Naive thymus-derived CD4-positive, alpha-beta T cell (primary cell): ENCODE measurements around the gene MS4A1. TPM values are rescaled to one million over a fixed set of nuclear protein-coding genes. Genes with fewer than 3 reads are reported as not detected.

Experiments used
- ATAC-seq: fragments of 150-1000 bp; cut with Tn5 transposase; 2 replicates; pipeline ENCODE4 v1.10.0; 2021; ENCODE audit warnings: mild to moderate bottlenecking, moderate library complexity
- CTCF ChIA-PET: fragments of 350-600 bp; sonication (Branson Sonifier 250); formaldehyde crosslinking; loops from one replicate; lab custom pipeline; 2021; ENCODE audit warnings: antibody characterized with exemption; lab: Charles Lee
- POLR2A ChIA-PET: fragments of 350-600 bp; sonication (Branson Sonifier 250); formaldehyde crosslinking; loops from one replicate; lab custom pipeline; 2021; ENCODE audit warnings: antibody characterized with exemption, inconsistent platforms; lab: Charles Lee
- DNase-seq, 9 donors: peaks; one replicate each; pipeline versions ENCODE4 v3.0.0 to v3.0.0-alpha.2; 2020 to 2022; ENCODE audit warnings: mixed read lengths in 1 of 9
- H3K27ac ChIP-seq: one replicate; pipeline ENCODE4 v1.7.0; 2013; ENCODE audit warnings: mild to moderate bottlenecking, low read depth, low read length, moderate library complexity
- H3K27me3 ChIP-seq, 2 donors: one replicate each; pipeline ENCODE4 v1.7.0; 2013; ENCODE audit warnings: low read length in 2 of 2, mild to moderate bottlenecking in 2 of 2, moderate library complexity in 2 of 2; ENCODE audit not compliant: control insufficient read depth in 2 of 2, insufficient read depth in 2 of 2
- H3K36me3 ChIP-seq, 3 experiments: 1 replicate in 2 of 3; 2 replicates in 1 of 3; pipeline ENCODE4 v1.7.0; 2013; ENCODE audit warnings: low read length in 3 of 3, mild to moderate bottlenecking in 3 of 3, moderate library complexity in 1 of 3; ENCODE audit not compliant: insufficient read depth in 3 of 3, control insufficient read depth in 2 of 3
- H3K4me1 ChIP-seq, 2 donors: one replicate each; pipeline ENCODE4 v1.7.0; 2013; ENCODE audit warnings: low read length in 2 of 2, mild to moderate bottlenecking in 2 of 2, moderate library complexity in 1 of 2; ENCODE audit not compliant: control insufficient read depth in 2 of 2, insufficient read depth in 2 of 2
- H3K4me3 ChIP-seq: 2 replicates; pipeline ENCODE4 v1.7.0; 2013; ENCODE audit warnings: mild to moderate bottlenecking, low read length
- H3K9me3 ChIP-seq, 3 experiments: 1 replicate in 2 of 3; 2 replicates in 1 of 3; pipeline ENCODE4 v1.7.0; 2013; ENCODE audit warnings: low read length in 3 of 3; ENCODE audit not compliant: control insufficient read depth in 2 of 3
- H3K27ac Mint-ChIP-seq, 9 donors: one replicate each; pipeline ENCODE4 v1.8.0; 2020 to 2022; ENCODE audit warnings: mixed read lengths in 9 of 9, mild to moderate bottlenecking in 8 of 9, moderate library complexity in 5 of 9, inconsistent platforms in 2 of 9
- H3K27me3 Mint-ChIP-seq, 5 donors: one replicate each; pipeline ENCODE4 v1.8.0; 2021 to 2022; ENCODE audit warnings: mixed read lengths in 5 of 5, mild to moderate bottlenecking in 1 of 5
- H3K36me3 Mint-ChIP-seq, 5 donors: one replicate each; pipeline ENCODE4 v1.8.0; 2020 to 2022; ENCODE audit warnings: mixed read lengths in 5 of 5, mild to moderate bottlenecking in 3 of 5, inconsistent platforms in 1 of 5
- H3K4me1 Mint-ChIP-seq, 7 donors: one replicate each; pipeline ENCODE4 v1.8.0; 2020 to 2022; ENCODE audit warnings: mixed read lengths in 7 of 7, mild to moderate bottlenecking in 3 of 7, inconsistent platforms in 1 of 7
- H3K4me3 Mint-ChIP-seq, 10 donors: one replicate each; pipeline ENCODE4 v1.8.0; 2020 to 2022; ENCODE audit warnings: mild to moderate bottlenecking in 10 of 10, mixed read lengths in 10 of 10, moderate library complexity in 6 of 10, inconsistent platforms in 2 of 10
- H3K9me3 Mint-ChIP-seq, 11 donors: one replicate each; pipeline ENCODE4 v1.8.0; 2020 to 2022; ENCODE audit warnings: mixed read lengths in 11 of 11, mild to moderate bottlenecking in 4 of 11, inconsistent platforms in 1 of 11, moderate library complexity in 1 of 11
- intact Hi-C, 2 donors: fragments of 100-400 bp; cut with micrococcal nuclease; formaldehyde crosslinking; loops; one replicate each; pipeline ENCODE4 v1.15.1; 2023
- polyA plus RNA-seq, 2 donors: library from polyadenylated mRNA; unstranded; fragments of 300-500 nt; fragmentation: Illumina TruSeq; gene quantifications; one replicate each; pipeline ENCODE4 v1.2.3, GENCODE V29; 2021
- total RNA-seq, 6 experiments: library from RNA in 5 of 6; stranded (reverse) in 5 of 6; gene quantifications; 1 replicate in 5 of 6; 2 replicates in 1 of 6; pipeline ENCODE4 v1.2.3 and lab custom pipeline; 2021 to 2026

MS4A1 gene
- total and polyA plus RNA-seq, 7 experiments from 2014 or later: 0.92 to 22.1 (median 1.4) TPM; not detected in 1

DNA sequence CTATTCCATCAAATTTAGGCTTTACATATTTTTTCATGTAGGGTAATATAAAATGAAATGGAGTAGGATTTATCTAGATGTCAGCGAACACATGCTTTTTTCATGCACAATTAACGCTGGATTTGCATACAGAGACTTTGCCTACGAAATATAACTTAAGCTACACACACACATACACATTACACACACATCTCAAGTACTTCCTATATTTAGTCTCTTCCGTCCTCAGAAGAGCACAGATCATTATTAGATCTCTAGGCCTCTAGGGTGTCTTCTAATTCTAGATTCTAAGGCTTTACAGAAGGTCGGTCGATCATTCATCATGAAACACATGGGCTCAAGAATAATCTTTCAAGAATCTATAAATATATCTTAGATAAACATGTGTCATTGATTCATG is 55.7 kb downstream of the MS4A1 start:
- ChIA-PET POLR2A (no interaction called here), CTCF (no interaction called here)
- H3K27ac Mint-ChIP-seq: no peak overlapping the region
- no peak for ATAC-seq
- H3K27me3 ChIP-seq: peaks cover 0 to 3% of the 10 kb centered on the region in 2 donors
- intact Hi-C loops: no loop called here
- DNase-seq: no peak
- no peaks in the 10 kb centered on the region for H3K4me1 ChIP-seq
- peaks cover 0 to 1% (median 0%) of the 10 kb centered on the region in 7 donors for H3K4me1 Mint-ChIP-seq
- peaks cover 9 to 36% (median 20%) of the 10 kb centered on the region in 5 donors for H3K27me3 Mint-ChIP-seq
- H3K27ac ChIP-seq: no peak overlapping the region
- H3K4me3 ChIP-seq: no peak overlapping the region
- H3K9me3 Mint-ChIP-seq: peaks cover 0 to 26% (median 7%) of the 10 kb centered on the region in 11 donors
- H3K36me3 Mint-ChIP-seq: peaks cover 0 to 4% (median 0%) of the 10 kb centered on the region in 5 donors
- H3K9me3 ChIP-seq: no peaks in the 10 kb centered on the region
- H3K4me3 Mint-ChIP-seq: no peak overlapping the region
- no peaks in the 10 kb centered on the region for H3K36me3 ChIP-seq

DNA sequence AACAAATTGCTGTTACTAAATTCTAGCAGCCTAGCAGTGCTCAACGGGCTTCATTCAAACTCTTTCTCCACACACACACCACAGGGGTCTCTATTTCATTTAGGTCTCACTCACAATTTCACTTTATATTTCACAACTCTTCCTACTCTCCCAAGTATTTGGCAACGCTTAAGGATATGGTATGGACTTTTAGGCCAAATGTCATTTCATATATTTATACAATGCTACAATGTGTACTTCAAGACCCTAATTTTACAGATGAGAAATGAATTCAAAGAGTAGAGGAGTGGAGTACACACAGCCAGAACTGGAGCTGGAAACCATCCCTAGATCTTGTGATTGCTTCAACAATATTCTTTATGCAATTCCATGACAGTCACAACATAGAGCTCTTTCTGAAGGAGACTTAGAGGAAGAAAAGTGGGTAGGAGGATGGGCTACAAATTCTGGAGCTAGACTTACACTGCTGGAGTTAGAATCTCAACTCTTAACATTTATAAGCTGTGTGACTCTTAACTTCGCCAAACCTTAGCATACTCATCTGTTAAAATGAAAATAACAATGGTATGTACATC is 57.1 kb downstream of the MS4A1 start:
- Histone ChIP-seq H3K36me3 (no peaks in the 10 kb centered on the region), H3K4me3 (no peak overlapping the region), H3K4me1 (no peaks in the 10 kb centered on the region), H3K27me3 (peaks cover 0 to 3% of the 10 kb centered on the region in 2 donors), H3K27ac (no peak overlapping the region), H3K9me3 (no peaks in the 10 kb centered on the region)
- POLR2A ChIA-PET: no interaction called here
- CTCF ChIA-PET: no interaction called here
- ATAC-seq (no peak), DNase-seq (no peak)
- Mint-ChIP-seq H3K27ac (no peak overlapping the region), H3K4me1 (peaks cover 0 to 1% (median 0%) of the 10 kb centered on the region in 7 donors), H3K27me3 (peaks cover 2 to 25% (median 17%) of the 10 kb centered on the region in 5 donors), H3K36me3 (peaks cover 0 to 3% (median 0%) of the 10 kb centered on the region in 5 donors), H3K4me3 (no peak overlapping the region), H3K9me3 (peaks cover 0 to 23% (median 7%) of the 10 kb centered on the region in 11 donors)
- intact Hi-C loops: no loop called here

DNA sequence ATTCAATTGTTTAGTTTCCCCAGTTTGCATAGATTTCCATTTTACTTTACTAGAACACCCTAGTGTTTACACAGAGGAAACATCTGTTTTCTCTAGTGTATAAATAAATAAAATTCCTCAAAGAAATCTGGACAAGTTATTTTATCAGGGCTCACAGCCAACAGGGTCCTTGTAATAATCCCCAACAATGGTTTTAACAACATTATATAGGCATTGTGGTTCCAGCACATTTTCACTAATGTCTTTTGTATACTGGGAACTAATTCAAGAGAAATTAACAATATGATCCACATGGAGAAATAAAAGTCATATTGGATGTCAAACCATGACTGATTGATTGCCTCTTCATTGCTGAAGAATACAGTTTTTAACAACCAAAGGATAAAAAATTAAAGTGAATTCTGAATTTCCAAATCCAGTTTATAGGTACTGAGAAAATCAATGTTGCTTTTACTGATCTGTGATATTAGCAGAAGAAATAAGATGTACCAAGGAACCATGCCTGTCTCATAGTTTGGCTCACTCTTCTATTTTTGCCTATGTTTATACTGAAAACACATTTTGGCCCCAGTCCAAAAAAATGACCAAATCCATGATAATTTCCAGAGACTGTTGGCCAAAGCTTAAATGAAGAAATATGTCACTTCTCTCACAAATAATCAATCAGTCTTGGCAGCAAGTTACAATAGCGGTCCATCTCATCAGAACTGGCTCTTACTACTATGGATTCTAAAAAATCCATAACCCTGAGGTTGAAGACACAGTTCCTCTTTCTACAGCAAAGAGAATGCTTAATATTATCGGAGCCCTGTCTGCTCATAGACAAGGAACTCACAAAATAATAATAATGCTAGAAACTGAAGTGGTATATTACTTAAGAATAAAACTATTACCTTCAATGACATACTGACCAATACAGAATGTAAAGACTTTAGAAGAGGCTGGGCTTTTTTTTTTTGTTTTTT is 58.1 kb downstream of the MS4A1 start:
- CTCF ChIA-PET: no interaction called here
- no peaks in the 10 kb centered on the region for H3K4me1 ChIP-seq
- no peak for ATAC-seq
- Mint-ChIP-seq H3K4me3 (no peak overlapping the region), H3K9me3 (peaks cover 0 to 17% (median 5%) of the 10 kb centered on the region in 11 donors), H3K36me3 (no peaks in the 10 kb centered on the region), H3K27me3 (peaks cover 4 to 24% (median 22%) of the 10 kb centered on the region in 5 donors), H3K27ac (no peak overlapping the region), H3K4me1 (peaks cover 0 to 1% (median 0%) of the 10 kb centered on the region in 7 donors)
- H3K27me3 ChIP-seq: peaks cover 0 to 3% of the 10 kb centered on the region in 2 donors
- H3K27ac ChIP-seq: no peak overlapping the region
- H3K4me3 ChIP-seq: no peak overlapping the region
- no peak for DNase-seq
- POLR2A ChIA-PET: no interaction called here
- H3K36me3 ChIP-seq: no peaks in the 10 kb centered on the region
- intact Hi-C loops: no loop called here
- no peaks in the 10 kb centered on the region for H3K9me3 ChIP-seq

DNA sequence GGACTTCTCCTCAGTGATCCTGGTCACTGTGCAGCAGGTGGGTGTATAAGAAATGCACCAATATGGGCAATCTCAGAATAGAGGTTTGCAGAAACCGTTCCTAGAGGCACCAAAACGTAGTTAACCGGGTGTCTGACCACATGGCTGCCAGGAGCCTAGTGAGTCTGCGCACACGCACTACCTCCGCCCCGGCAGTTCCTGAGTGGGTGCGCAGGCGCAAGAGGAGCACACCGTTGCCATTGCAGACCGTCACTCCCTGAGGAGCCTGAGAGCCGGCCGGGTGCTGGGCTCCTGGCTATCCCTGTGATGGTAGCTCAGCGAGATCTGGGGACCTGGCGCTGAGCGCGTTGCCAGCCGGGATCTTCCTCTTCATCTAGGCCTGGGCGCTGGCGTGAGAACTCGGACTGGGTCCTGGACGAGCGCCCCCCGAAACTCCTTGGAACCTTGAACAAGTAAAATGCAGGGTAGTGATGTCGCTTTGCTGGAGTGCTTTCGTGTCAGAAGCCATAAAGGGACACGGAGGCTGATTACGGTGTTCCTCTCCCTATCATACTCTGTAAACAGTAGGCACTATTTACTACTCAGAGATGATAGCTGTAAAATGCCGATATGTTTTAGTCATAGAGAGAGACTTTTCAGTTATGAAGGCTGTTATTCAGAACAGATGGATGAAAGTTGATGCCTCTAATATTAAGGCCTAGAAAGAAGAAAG is 59.7 kb downstream of the MS4A1 start, which contains the start of gene MS4A13:
Gene MS4A13 (plus strand): TSS at position 249 of the 712 bp plus-strand sequence. CDS start 2,692 bp downstream, outside the sequence.
- Mint-ChIP-seq H3K27ac (no peak within 1 kb of the TSS), H3K36me3 (peaks cover 0 to 9% (median 0%) of the 10 kb centered on the region in 5 donors), H3K9me3 (peaks cover 0 to 23% (median 6%) of the 10 kb centered on the region in 11 donors), H3K4me3 (no peak within 1 kb of the TSS), H3K4me1 (peaks cover 0 to 1% (median 0%) of the 10 kb centered on the region in 7 donors), H3K27me3 (peaks cover 5 to 34% (median 32%) of the 10 kb centered on the region in 5 donors)
- no peaks in the 10 kb centered on the region for H3K4me1 ChIP-seq
- ATAC-seq (no peak), DNase-seq (no peak)
- H3K36me3 ChIP-seq: no peaks in the 10 kb centered on the region
- peaks cover 0 to 3% of the 10 kb centered on the region in 2 donors for H3K27me3 ChIP-seq
- H3K27ac ChIP-seq: no peak within 1 kb of the TSS
- ChIA-PET CTCF (no interaction called here), POLR2A (no interaction called here)
- H3K9me3 ChIP-seq: no peaks in the 10 kb centered on the region
- H3K4me3 ChIP-seq: no peak within 1 kb of the TSS
- intact Hi-C loops: no loop called here

Other genes starting within 250 kb of the MS4A1 start
- 1 to 10 TPM in 2 of 5 experiments, under 1 TPM in 1, not detected in 2; 0.19 to 9.2 (median 2.1) TPM for gene MS4A4E, start 212.7 kb upstream of the MS4A1 start, total RNA-seq
- gene MS4A4E, start 212.7 kb upstream of the MS4A1 start, polyA plus RNA-seq: not detected
- 1 to 10 TPM in 1 of 5 experiments, under 1 TPM in 3, not detected in 1; 0.62 to 6.9 (median 0.87) TPM for gene MS4A4A, start 175.2 kb upstream of the MS4A1 start, total RNA-seq
- not detected for gene MS4A4A, start 175.2 kb upstream of the MS4A1 start, polyA plus RNA-seq
- gene MS4A6E, start 128.6 kb upstream of the MS4A1 start, total RNA-seq: not detected
- gene MS4A6E, start 128.6 kb upstream of the MS4A1 start, polyA plus RNA-seq: not detected
- 10 to 100 TPM in 1 of 5 experiments, 1 to 10 TPM in 3, not detected in 1; 3.2 to 83.4 (median 3.8) TPM for gene MS4A7, start 77.3 kb upstream of the MS4A1 start, total RNA-seq
- under 1 TPM in 1 of 2 donors, not detected in 1; 0.22 TPM for gene MS4A7, start 77.3 kb upstream of the MS4A1 start, polyA plus RNA-seq
- gene MS4A14, start 59.4 kb upstream of the MS4A1 start, total RNA-seq: 1 to 10 TPM in 1 of 5 experiments, under 1 TPM in 2, not detected in 2; 0.13 to 5.6 (median 0.37) TPM
- not detected for gene MS4A14, start 59.4 kb upstream of the MS4A1 start, polyA plus RNA-seq
- gene MS4A5, start 26.3 kb upstream of the MS4A1 start, total RNA-seq: not detected
- gene MS4A5, start 26.3 kb upstream of the MS4A1 start, polyA plus RNA-seq: not detected
- gene MS4A12, start 36.9 kb downstream of the MS4A1 start, total RNA-seq: not detected
- not detected for gene MS4A12, start 36.9 kb downstream of the MS4A1 start, polyA plus RNA-seq
- not detected for gene MS4A13, start 59.5 kb downstream of the MS4A1 start, total RNA-seq
- not detected for gene MS4A13, start 59.5 kb downstream of the MS4A1 start, polyA plus RNA-seq
- not detected for gene MS4A8, start 243.8 kb downstream of the MS4A1 start, total RNA-seq
- not detected for gene MS4A8, start 243.8 kb downstream of the MS4A1 start, polyA plus RNA-seq